Hepatocyte (in vitro differentiated cells): ENCODE results near the gene SH3BGR.

Source experiments
- CTCF ChIP-seq: fragments of 200-600 bp; sonication (generic); IDR thresholded peaks from 2 replicates; pipeline ENCODE4 v1.5.1; 2016; ENCODE audit warnings: antibody characterized with exemption, mild to moderate bottlenecking; ENCODE audit not compliant: poor library complexity
- EZH2 ChIP-seq: fragments of 200-600 bp; sonication (generic); IDR thresholded peaks from 2 replicates; pipeline ENCODE4 v1.6.1; 2016; ENCODE audit warnings: antibody characterized with exemption, mild to moderate bottlenecking, borderline replicate concordance

- TF ChIP-seq CTCF (peak; percentile 4), EZH2 (no peak)
These were observed 4.9 kb downstream of the SH3BGR start for GRCh38 chr21:39456665-39457064.
